ENCODE data around the gene ACSM4.
"Not testable (repeated sequence)": the region's sequence is repeated elsewhere in the genome, so short reads cannot be mapped to it uniquely, and the experiment has no call there.

ACSM4 gene

GRCh38 chr12:7303772-7304171, at the start of gene ACSM4:
ACSM4 (plus strand) TSS chr12:7304072; CDS start chr12:7304332, 260 bp downstream.
- FAIRE-seq = no peak

GRCh38 chr12:7259060-7259459, 44.8 kb upstream of the ACSM4 start:
- no peak for FAIRE-seq

- no peak for FAIRE-seq
These were observed 39.3 kb upstream of the ACSM4 start for GRCh38 chr12:7264538-7264937.

- no peak for FAIRE-seq
These were observed 38.6 kb upstream of the ACSM4 start for GRCh38 chr12:7265251-7265650.

- FAIRE-seq = no peak
These were observed 34.6 kb upstream of the ACSM4 start for GRCh38 chr12:7269273-7269672.

GRCh38 chr12:7271893-7272514, 31.9 kb upstream of the ACSM4 start:
- FAIRE-seq = no peak

GRCh38 chr12:7275482-7275881, 28.4 kb upstream of the ACSM4 start:
- not testable (repeated sequence) for FAIRE-seq

- no peak for FAIRE-seq
These were observed 21.0 kb upstream of the ACSM4 start for GRCh38 chr12:7282844-7283243.

- no peak for FAIRE-seq
These were observed 14.1 kb upstream of the ACSM4 start for GRCh38 chr12:7289743-7290142.

- FAIRE-seq = not testable (repeated sequence)
These were observed 13.3 kb upstream of the ACSM4 start for GRCh38 chr12:7290588-7290987.

- no peak for FAIRE-seq
These were observed 11.6 kb upstream of the ACSM4 start for GRCh38 chr12:7292300-7292699.

- FAIRE-seq = no peak
These were observed 10.2 kb upstream of the ACSM4 start for GRCh38 chr12:7293670-7294069.

GRCh38 chr12:7295529-7295928, 8.3 kb upstream of the ACSM4 start:
- FAIRE-seq = no peak

GRCh38 chr12:7297865-7298264, 6.0 kb upstream of the ACSM4 start:
- no peak for FAIRE-seq

GRCh38 chr12:7302266-7302986, 1.4 kb upstream of the ACSM4 start:
- FAIRE-seq = no peak

GRCh38 chr12:7303230-7303629, 642 bp upstream of the ACSM4 start:
- no peak for FAIRE-seq

- no peak for FAIRE-seq
These were observed 584 bp downstream of the ACSM4 start for GRCh38 chr12:7304456-7304855.

GRCh38 chr12:7310070-7310469, 6.2 kb downstream of the ACSM4 start:
- FAIRE-seq = no peak

- no peak for FAIRE-seq
These were observed 16.1 kb downstream of the ACSM4 start for GRCh38 chr12:7319930-7320329.

- FAIRE-seq = no peak
These were observed 17.8 kb downstream of the ACSM4 start for GRCh38 chr12:7321624-7322023.

- no peak for FAIRE-seq
These were observed 18.7 kb downstream of the ACSM4 start for GRCh38 chr12:7322599-7322998.

- FAIRE-seq = no peak
These were observed 20.3 kb downstream of the ACSM4 start for GRCh38 chr12:7324176-7324575.

GRCh38 chr12:7327918-7328317, 24.0 kb downstream of the ACSM4 start:
- FAIRE-seq = no peak

GRCh38 chr12:7337790-7338189, 33.9 kb downstream of the ACSM4 start:
- not testable (repeated sequence) for FAIRE-seq

- no peak for FAIRE-seq
These were observed 35.8 kb downstream of the ACSM4 start for GRCh38 chr12:7339675-7340074.

Data from endometrium (tissue), 2 donors.